Measurements from ENCODE around the gene EP400.
A peak's percentile ranks its signal among the peaks of the same experiment; 100 is the strongest.

EP400 gene

DNA sequence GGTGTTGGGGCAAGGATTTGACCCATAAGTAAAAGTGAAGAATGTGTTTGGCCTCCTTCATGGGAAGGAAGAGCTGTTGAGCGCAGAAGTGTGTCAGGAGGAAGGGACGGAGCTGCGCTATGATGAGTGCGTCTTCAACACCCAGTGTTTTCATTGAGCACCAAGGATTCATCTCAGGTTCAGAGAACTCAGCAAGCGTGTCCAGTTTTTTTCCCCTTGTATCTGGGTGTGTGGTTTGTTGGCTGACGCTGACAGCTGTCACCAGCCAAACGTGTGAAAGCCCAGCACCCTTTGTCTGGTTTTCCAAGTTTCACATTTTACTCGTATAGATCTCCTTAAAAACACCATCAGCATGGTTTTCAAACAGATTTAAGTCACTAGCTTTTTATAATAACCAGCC lies 12.3 kb downstream of the EP400 start:
- Histone ChIP-seq H3K9me3 (ENCODE audit: control insufficient read depth, low read length) (no peaks in the 10 kb centered on the region), H3K27me3 (replicated peaks; ENCODE audit: control insufficient read depth, insufficient read depth, low read length) (no peaks in the 10 kb centered on the region), H3K9ac (ENCODE audit: low read length) (no peak overlapping the region), H3K36me3 (ENCODE audit: control insufficient read depth, insufficient read depth, low read length, severe bottlenecking) (peaks cover 16% of the 10 kb centered on the region), H3K4me3 (ENCODE audit: low read length) (no peak overlapping the region), H3K4me1 (ENCODE audit: control insufficient read depth, insufficient read depth, low read length) (peaks cover 30% of the 10 kb centered on the region)
- no peak for DNase-seq (ENCODE audit: low read depth)

DNA sequence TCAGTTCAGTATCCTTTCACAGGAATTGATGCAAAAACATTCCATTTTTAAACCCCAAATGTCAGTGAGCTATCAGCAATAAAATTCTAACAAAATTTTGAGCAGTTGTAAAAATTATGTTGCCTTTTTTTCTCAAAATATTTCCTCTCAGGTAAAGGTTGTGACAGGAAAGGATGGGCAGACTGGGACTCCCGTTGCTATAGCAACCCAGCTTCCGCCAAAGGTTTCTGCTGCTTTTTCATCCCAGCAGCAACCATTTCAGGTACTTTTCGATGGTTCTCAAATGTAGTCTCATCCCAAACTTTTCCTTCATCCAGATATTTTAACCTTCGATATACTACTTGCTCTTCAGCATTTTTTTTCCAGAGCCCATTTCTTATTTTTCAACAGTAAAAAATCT lies 13.6 kb downstream of the EP400 start:
- Histone ChIP-seq H3K4me3 (ENCODE audit: low read length) (no peak overlapping the region), H3K9ac (ENCODE audit: low read length) (no peak overlapping the region), H3K9me3 (ENCODE audit: control insufficient read depth, low read length) (no peaks in the 10 kb centered on the region), H3K27me3 (replicated peaks; ENCODE audit: control insufficient read depth, insufficient read depth, low read length) (no peaks in the 10 kb centered on the region), H3K4me1 (ENCODE audit: control insufficient read depth, insufficient read depth, low read length) (peaks cover 22% of the 10 kb centered on the region), H3K36me3 (ENCODE audit: control insufficient read depth, insufficient read depth, low read length, severe bottlenecking) (peaks cover 16% of the 10 kb centered on the region)
- no peak for DNase-seq (ENCODE audit: low read depth)

DNA sequence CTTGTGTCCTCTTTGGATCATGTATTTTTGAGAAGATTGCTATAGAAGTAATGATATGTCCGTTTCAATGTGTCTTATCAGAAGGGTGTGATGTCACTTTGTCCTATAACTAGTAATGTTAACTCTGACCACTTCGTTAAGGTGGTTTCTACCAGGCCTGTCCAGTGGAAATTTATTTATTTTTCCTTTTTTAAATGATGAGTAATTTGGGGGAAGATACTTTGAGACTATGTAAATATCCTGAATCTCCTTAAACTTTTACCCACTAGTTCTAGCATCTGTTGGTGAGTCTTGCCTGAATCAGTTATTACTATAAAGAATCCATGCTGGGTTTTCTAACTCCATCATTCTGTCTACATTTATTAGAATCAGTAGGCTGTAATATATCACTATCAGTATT lies 15.3 kb downstream of the EP400 start:
- Histone ChIP-seq H3K4me3 (ENCODE audit: low read length) (no peak overlapping the region), H3K9me3 (ENCODE audit: control insufficient read depth, low read length) (no peaks in the 10 kb centered on the region), H3K27me3 (replicated peaks; ENCODE audit: control insufficient read depth, insufficient read depth, low read length) (no peaks in the 10 kb centered on the region), H3K4me1 (ENCODE audit: control insufficient read depth, insufficient read depth, low read length) (peaks cover 12% of the 10 kb centered on the region), H3K36me3 (ENCODE audit: control insufficient read depth, insufficient read depth, low read length, severe bottlenecking) (peaks cover 16% of the 10 kb centered on the region), H3K9ac (ENCODE audit: low read length) (no peak overlapping the region)
- DNase-seq (ENCODE audit: low read depth) = no peak

DNA sequence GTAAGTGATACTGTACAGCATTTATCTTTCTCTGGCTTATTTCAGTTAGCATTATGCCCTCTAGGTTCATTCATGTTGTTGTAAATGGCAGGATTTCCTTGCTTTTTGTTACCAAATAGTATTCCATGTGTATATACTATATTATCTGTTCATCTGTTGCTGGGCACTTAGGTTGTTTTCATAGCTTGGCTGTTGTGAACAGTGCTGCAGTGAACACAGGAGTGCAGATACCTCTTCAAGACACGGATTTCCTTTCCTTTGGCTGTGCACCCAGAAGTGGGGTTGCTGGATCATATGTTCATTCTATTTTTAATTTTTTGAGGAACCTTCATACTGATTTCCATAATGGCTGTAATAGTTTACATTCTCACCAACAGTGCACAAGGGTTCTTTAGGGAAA lies 21.5 kb downstream of the EP400 start:
- Histone ChIP-seq H3K9me3 (ENCODE audit: control insufficient read depth, low read length) (no peaks in the 10 kb centered on the region), H3K9ac (ENCODE audit: low read length) (no peak overlapping the region), H3K4me3 (ENCODE audit: low read length) (no peak overlapping the region), H3K36me3 (ENCODE audit: control insufficient read depth, insufficient read depth, low read length, severe bottlenecking) (no peaks in the 10 kb centered on the region), H3K27me3 (replicated peaks; ENCODE audit: control insufficient read depth, insufficient read depth, low read length) (no peaks in the 10 kb centered on the region), H3K4me1 (ENCODE audit: control insufficient read depth, insufficient read depth, low read length) (no peaks in the 10 kb centered on the region)
- DNase-seq (ENCODE audit: low read depth) = no peak

DNA sequence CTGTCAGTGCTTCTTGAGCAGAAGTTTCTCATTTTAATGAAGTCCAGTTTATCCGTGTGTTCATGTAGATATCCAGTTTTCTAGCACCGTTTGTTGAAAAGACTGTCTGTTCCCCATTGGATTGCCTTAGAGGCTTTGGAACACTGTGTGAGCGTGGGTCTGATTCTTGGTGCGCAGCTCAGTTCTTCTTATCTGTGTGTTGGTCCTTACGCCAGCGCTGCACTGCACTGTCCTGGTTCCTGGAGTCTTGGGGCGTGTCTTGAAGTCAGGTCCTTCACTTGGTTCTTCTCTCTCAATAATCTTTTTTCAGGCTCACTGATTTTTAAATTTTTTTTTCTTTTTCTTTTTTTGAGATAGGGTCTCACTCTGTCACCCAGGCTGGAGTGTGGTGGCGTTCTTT lies 25.5 kb downstream of the EP400 start:
- no peak overlapping the region for H3K9ac ChIP-seq (ENCODE audit: low read length)

DNA sequence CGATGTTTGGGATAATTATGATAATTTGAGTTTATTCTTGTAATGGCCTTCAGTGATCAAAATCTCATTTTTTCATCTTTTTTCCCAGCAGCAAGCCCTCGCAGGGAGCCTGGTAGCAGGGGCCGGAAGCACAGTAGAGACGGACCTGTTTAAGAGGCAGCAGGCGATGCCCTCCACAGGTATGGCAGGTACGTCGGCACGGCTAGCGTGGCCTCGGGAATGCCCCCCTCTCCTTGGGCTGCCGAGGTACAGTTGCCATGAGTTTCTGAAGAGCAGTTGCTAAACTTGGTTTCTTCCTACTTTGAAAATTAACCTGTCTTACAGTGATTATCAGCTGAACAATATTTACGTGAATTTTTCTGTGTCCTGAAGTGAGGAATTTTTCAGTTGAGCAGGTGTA lies 29.9 kb downstream of the EP400 start:
- no peaks in the 10 kb centered on the region for H3K4me1 ChIP-seq (ENCODE audit: control insufficient read depth, insufficient read depth, low read length)
- H3K27me3 ChIP-seq (replicated peaks; ENCODE audit: control insufficient read depth, insufficient read depth, low read length) = no peaks in the 10 kb centered on the region
- peaks cover 34% of the 10 kb centered on the region for H3K36me3 ChIP-seq (ENCODE audit: control insufficient read depth, insufficient read depth, low read length, severe bottlenecking)
- H3K9me3 ChIP-seq (ENCODE audit: control insufficient read depth, low read length) = no peaks in the 10 kb centered on the region
- H3K4me3 ChIP-seq (ENCODE audit: low read length) = no peak overlapping the region
- no peak overlapping the region for H3K9ac ChIP-seq (ENCODE audit: low read length)
- DNase-seq (ENCODE audit: low read depth) = no peak

More for the DNA sequence above, 25.5 kb downstream of the EP400 start:
- Histone ChIP-seq H3K4me1 (ENCODE audit: control insufficient read depth, insufficient read depth, low read length) (no peaks in the 10 kb centered on the region), H3K36me3 (ENCODE audit: control insufficient read depth, insufficient read depth, low read length, severe bottlenecking) (peaks cover 3% of the 10 kb centered on the region), H3K4me3 (ENCODE audit: low read length) (no peak overlapping the region), H3K9me3 (ENCODE audit: control insufficient read depth, low read length) (no peaks in the 10 kb centered on the region), H3K27me3 (replicated peaks; ENCODE audit: control insufficient read depth, insufficient read depth, low read length) (no peaks in the 10 kb centered on the region)
- DNase-seq (ENCODE audit: low read depth) = no peak

DNA sequence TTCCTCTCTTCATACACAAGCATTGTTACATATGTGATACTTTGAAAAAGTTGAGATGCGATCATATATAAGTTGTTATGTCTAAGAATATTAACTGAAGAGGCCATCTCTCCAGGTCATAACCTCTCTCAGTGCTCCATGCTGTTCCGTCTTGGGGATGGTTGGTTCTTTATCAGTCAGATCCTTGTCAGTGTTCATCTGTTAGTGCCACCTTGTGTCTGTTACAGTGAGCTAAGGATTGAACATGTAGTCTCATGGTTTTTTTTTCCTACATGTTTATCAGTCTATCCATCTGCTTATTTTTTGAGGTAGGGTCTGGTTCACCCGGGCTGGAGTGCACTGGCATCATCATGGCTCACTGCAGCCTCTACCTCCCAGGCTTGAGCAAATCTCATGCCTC lies 30.5 kb downstream of the EP400 start:
- H3K9me3 ChIP-seq (ENCODE audit: control insufficient read depth, low read length) = no peaks in the 10 kb centered on the region
- no peaks in the 10 kb centered on the region for H3K4me1 ChIP-seq (ENCODE audit: control insufficient read depth, insufficient read depth, low read length)
- H3K36me3 ChIP-seq (ENCODE audit: control insufficient read depth, insufficient read depth, low read length, severe bottlenecking) = peaks cover 38% of the 10 kb centered on the region
- no peaks in the 10 kb centered on the region for H3K27me3 ChIP-seq (replicated peaks; ENCODE audit: control insufficient read depth, insufficient read depth, low read length)
- no peak overlapping the region for H3K4me3 ChIP-seq (ENCODE audit: low read length)
- no peak overlapping the region for H3K9ac ChIP-seq (ENCODE audit: low read length)
- DNase-seq (ENCODE audit: low read depth) = peak; percentile 3

DNA sequence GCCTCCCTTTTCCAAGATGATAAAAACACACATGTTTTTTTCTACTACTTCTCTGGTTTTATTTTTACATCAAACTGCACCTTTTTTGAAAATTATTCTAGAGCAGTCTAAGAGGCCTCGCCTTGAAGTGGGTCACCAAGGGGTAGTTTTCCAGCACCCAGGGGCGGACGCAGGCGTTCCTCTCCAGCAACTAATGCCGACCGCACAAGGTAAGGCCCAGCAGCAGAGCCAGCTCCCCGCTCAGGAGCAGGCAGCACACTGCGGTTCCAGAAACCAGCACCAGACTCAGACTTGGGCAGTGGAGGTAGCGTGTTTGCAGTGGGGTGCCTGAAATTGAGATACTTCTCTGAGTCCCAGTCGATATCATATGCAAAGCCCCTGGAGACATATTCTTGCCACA lies 31.6 kb downstream of the EP400 start:
- no peaks in the 10 kb centered on the region for H3K27me3 ChIP-seq (replicated peaks; ENCODE audit: control insufficient read depth, insufficient read depth, low read length)
- H3K36me3 ChIP-seq (ENCODE audit: control insufficient read depth, insufficient read depth, low read length, severe bottlenecking) = peaks cover 46% of the 10 kb centered on the region
- no peaks in the 10 kb centered on the region for H3K9me3 ChIP-seq (ENCODE audit: control insufficient read depth, low read length)
- H3K9ac ChIP-seq (ENCODE audit: low read length) = no peak overlapping the region
- H3K4me1 ChIP-seq (ENCODE audit: control insufficient read depth, insufficient read depth, low read length) = no peaks in the 10 kb centered on the region
- no peak overlapping the region for H3K4me3 ChIP-seq (ENCODE audit: low read length)
- no peak for DNase-seq (ENCODE audit: low read depth)

DNA sequence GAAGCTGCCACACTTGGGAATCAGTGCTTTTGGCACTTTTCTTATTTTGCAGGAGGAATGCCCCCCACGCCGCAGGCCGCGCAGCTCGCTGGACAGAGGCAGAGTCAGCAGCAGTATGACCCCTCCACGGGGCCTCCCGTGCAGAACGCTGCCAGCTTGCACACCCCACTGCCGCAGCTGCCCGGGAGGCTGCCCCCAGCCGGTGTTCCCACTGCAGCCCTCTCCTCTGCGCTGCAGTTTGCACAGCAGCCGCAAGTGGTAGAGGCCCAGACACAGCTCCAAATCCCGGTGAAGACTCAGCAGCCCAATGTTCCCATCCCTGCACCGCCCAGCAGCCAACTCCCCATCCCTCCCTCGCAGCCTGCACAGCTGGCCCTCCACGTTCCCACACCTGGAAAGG lies 32.3 kb downstream of the EP400 start:
- Histone ChIP-seq H3K9ac (ENCODE audit: low read length) (no peak overlapping the region), H3K36me3 (ENCODE audit: control insufficient read depth, insufficient read depth, low read length, severe bottlenecking) (peaks cover 52% of the 10 kb centered on the region), H3K4me1 (ENCODE audit: control insufficient read depth, insufficient read depth, low read length) (no peaks in the 10 kb centered on the region), H3K9me3 (ENCODE audit: control insufficient read depth, low read length) (no peaks in the 10 kb centered on the region), H3K4me3 (ENCODE audit: low read length) (no peak overlapping the region), H3K27me3 (replicated peaks; ENCODE audit: control insufficient read depth, insufficient read depth, low read length) (no peaks in the 10 kb centered on the region)
- no peak for DNase-seq (ENCODE audit: low read depth)

DNA sequence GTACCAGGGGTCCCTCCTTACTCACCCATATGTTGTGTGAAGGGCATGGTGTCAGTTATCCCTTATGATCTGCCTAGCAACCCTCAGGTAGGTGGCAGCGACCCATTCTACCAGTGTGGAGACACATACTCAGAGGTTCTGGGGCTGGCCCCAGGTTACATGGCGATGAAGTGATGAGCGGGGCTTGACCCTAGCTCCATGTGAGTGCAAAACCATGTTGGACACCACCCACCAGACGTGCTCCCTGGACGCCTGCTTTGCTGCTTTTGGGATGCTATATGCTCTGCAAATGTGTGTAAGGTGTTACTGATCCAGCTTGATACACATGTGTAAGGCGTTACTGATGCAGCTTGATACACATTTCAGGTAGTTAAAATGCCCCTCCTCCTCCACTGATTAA lies 33.3 kb downstream of the EP400 start:
- Histone ChIP-seq H3K36me3 (ENCODE audit: control insufficient read depth, insufficient read depth, low read length, severe bottlenecking) (peaks cover 62% of the 10 kb centered on the region), H3K9ac (ENCODE audit: low read length) (no peak overlapping the region)
- DNase-seq (ENCODE audit: low read depth) = no peak

DNA sequence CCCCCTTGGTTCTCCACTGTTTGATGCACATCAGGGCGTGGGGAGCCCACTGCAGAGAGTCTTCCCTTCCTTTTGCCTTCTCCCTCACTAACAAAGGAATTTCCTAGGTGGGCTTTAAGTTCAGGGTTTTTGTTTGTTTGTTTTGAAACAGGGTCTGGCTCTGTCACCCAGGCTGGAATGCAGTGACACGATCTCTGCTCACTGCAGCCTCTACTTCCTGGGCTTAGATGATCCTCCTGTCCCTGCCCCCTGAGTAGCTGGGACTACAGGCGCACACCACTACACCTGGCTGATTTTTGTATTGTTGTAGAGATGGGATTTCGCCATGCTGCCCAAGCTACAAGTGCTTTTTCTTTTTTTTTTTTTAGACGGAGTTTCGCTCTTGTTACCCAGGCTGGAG lies 33.8 kb downstream of the EP400 start:
- no peaks in the 10 kb centered on the region for H3K9me3 ChIP-seq (ENCODE audit: control insufficient read depth, low read length)
- H3K27me3 ChIP-seq (replicated peaks; ENCODE audit: control insufficient read depth, insufficient read depth, low read length) = no peaks in the 10 kb centered on the region
- H3K4me1 ChIP-seq (ENCODE audit: control insufficient read depth, insufficient read depth, low read length) = peaks cover 9% of the 10 kb centered on the region
- DNase-seq (ENCODE audit: low read depth) = no peak
- H3K36me3 ChIP-seq (ENCODE audit: control insufficient read depth, insufficient read depth, low read length, severe bottlenecking) = peaks cover 67% of the 10 kb centered on the region
- H3K4me3 ChIP-seq (ENCODE audit: low read length) = no peak overlapping the region
- H3K9ac ChIP-seq (ENCODE audit: low read length) = no peak overlapping the region

More for the DNA sequence above, 33.3 kb downstream of the EP400 start:
- Histone ChIP-seq H3K4me3 (ENCODE audit: low read length) (no peak overlapping the region), H3K27me3 (replicated peaks; ENCODE audit: control insufficient read depth, insufficient read depth, low read length) (no peaks in the 10 kb centered on the region), H3K4me1 (ENCODE audit: control insufficient read depth, insufficient read depth, low read length) (peaks cover 4% of the 10 kb centered on the region), H3K9me3 (ENCODE audit: control insufficient read depth, low read length) (no peaks in the 10 kb centered on the region)

DNA sequence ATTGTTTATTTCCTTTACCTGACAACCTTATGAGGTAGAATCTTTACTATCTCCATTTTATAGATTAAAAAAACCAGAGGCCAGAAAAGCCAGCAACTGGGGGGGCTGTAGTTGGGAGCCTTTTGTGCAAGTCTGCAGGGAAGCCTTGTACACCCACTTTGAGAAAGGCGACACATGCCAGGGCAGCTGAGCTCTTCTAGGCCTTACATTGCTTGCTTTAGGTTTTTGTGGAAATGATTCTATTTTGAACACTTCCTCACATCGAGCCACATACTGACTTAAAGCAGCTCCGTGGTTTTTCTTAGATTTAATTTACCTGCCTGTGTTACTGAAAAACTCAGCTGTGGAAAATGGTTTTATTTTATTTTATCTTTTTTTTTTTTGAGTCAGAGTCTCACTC lies 34.6 kb downstream of the EP400 start:
- Histone ChIP-seq H3K4me3 (ENCODE audit: low read length) (no peak overlapping the region), H3K4me1 (ENCODE audit: control insufficient read depth, insufficient read depth, low read length) (peaks cover 12% of the 10 kb centered on the region), H3K36me3 (ENCODE audit: control insufficient read depth, insufficient read depth, low read length, severe bottlenecking) (peaks cover 71% of the 10 kb centered on the region), H3K27me3 (replicated peaks; ENCODE audit: control insufficient read depth, insufficient read depth, low read length) (no peaks in the 10 kb centered on the region), H3K9me3 (ENCODE audit: control insufficient read depth, low read length) (no peaks in the 10 kb centered on the region), H3K9ac (ENCODE audit: low read length) (no peak overlapping the region)
- DNase-seq (ENCODE audit: low read depth) = no peak

Data from adipocyte (in vitro differentiated cells).